Natural killer cell (primary cell): ENCODE data around the gene ZBTB12. TPM values are rescaled to one million over a fixed set of nuclear protein-coding genes. Genes with fewer than 3 reads are reported as not detected.

Experiments
- ATAC-seq, 3 donors: fragments of 150-1000 bp in 2 of 3; fragments of 200-7000 bp in 1 of 3; cut with Tn5 transposase; 1 replicate in 1 of 3; 2 replicates in 2 of 3; pipeline ENCODE4 v1.10.0; 2021; ENCODE audit warnings: mild to moderate bottlenecking in 2 of 3, moderate library complexity in 2 of 3
- DNase-seq, 2 donors: peaks; one replicate each; pipeline versions ENCODE4 v3.0.0 to v3.0.0-alpha.2; 2013 to 2021; ENCODE audit warnings: mixed read lengths in 1 of 2
- H3K27ac ChIP-seq: one replicate; pipeline ENCODE4 v1.5.1; 2013; ENCODE audit warnings: mild to moderate bottlenecking, low read length
- H3K27me3 ChIP-seq: one replicate; pipeline ENCODE4 v1.6.1; 2013; ENCODE audit warnings: low read length; ENCODE audit not compliant: control insufficient read depth, insufficient read depth
- H3K36me3 ChIP-seq: one replicate; pipeline ENCODE4 v1.6.1; 2013; ENCODE audit warnings: low read length; ENCODE audit not compliant: control insufficient read depth, insufficient read depth
- H3K4me1 ChIP-seq: one replicate; pipeline ENCODE4 v1.6.1; 2013; ENCODE audit warnings: low read length; ENCODE audit not compliant: control insufficient read depth, insufficient read depth
- H3K4me3 ChIP-seq: one replicate; pipeline ENCODE4 v1.5.1; 2013; ENCODE audit warnings: low read length
- H3K9me3 ChIP-seq: one replicate; pipeline ENCODE4 v1.6.1; 2013; ENCODE audit warnings: low read length; ENCODE audit not compliant: control insufficient read depth, insufficient read depth
- H3K27ac Mint-ChIP-seq, 2 donors: one replicate each; pipeline ENCODE4 v1.8.0; 2022; ENCODE audit warnings: mild to moderate bottlenecking in 2 of 2, mixed read lengths in 2 of 2, moderate library complexity in 1 of 2
- H3K27me3 Mint-ChIP-seq, 2 donors: one replicate each; pipeline ENCODE4 v1.8.0; 2022; ENCODE audit warnings: low read depth in 2 of 2, mixed read lengths in 2 of 2
- H3K36me3 Mint-ChIP-seq: one replicate; pipeline ENCODE4 v1.8.0; 2022; ENCODE audit warnings: mixed read lengths
- H3K4me1 Mint-ChIP-seq, 2 donors: one replicate each; pipeline ENCODE4 v1.8.0; 2022; ENCODE audit warnings: mixed read lengths in 2 of 2
- H3K4me3 Mint-ChIP-seq: one replicate; pipeline ENCODE4 v1.8.0; 2022; ENCODE audit warnings: mild to moderate bottlenecking, moderate library complexity, mixed read lengths
- H3K9me3 Mint-ChIP-seq, 2 donors: one replicate each; pipeline ENCODE4 v1.8.0; 2022; ENCODE audit warnings: mixed read lengths in 2 of 2
- CTCF ChIP-seq: fragments of 200-600 bp; IDR thresholded peaks from one replicate; pipeline ENCODE4 v1.8.0; 2022; ENCODE audit warnings: antibody characterized with exemption
- WGBS: methylation state at CpG from one replicate; pipeline ENCODE4 v1.1.7; 2013; ENCODE audit warnings: missing lambda C conversion rate; ENCODE audit not compliant: insufficient coverage; 5-methylcytosine and 5-hydroxymethylcytosine counted together
- intact Hi-C: fragments of 100-400 bp; cut with micrococcal nuclease; formaldehyde crosslinking; loops from one replicate; pipeline ENCODE4 v1.14.2; 2022
- total RNA-seq, 4 donors: library from RNA; stranded (reverse); fragments of 120-200 nt in 1 of 4; gene quantifications; one replicate each; pipeline versions ENCODE4 v1.2.3 to v1.2.4, GENCODE V29; 2013 to 2022

The ZBTB12 gene
- total RNA-seq, 3 donors from 2014 or later (not counting 1 experiment from before 2014, with no cell fraction given): 0.54 to 0.77 (median 0.63) TPM

- Mint-ChIP-seq H3K9me3 (no peaks in the 10 kb centered on the region), H3K4me3 (no peak overlapping the region), H3K36me3 (peaks cover 17% of the 10 kb centered on the region), H3K27ac (no peak overlapping the region), H3K27me3 (no peaks in the 10 kb centered on the region), H3K4me1 (peaks cover 0 to 5% of the 10 kb centered on the region in 2 donors)
- Histone ChIP-seq H3K9me3 (no peaks in the 10 kb centered on the region), H3K27me3 (no peaks in the 10 kb centered on the region), H3K4me1 (no peaks in the 10 kb centered on the region), H3K27ac (no peak overlapping the region), H3K4me3 (no peak overlapping the region), H3K36me3 (peaks cover 78% of the 10 kb centered on the region)
- DNase-seq: no peak
- intact Hi-C loops: no loop called here
- no peak for TF ChIP-seq CTCF
- ATAC-seq: no peak
- 98% methylated on average over 22 of the region's 22 CpGs for WGBS
Observed at GRCh38 chr6:31884528-31885035, 17.3 kb downstream of the ZBTB12 start.

GRCh38 chr6:31883676-31884075 lies 18.2 kb downstream of the ZBTB12 start:
- no peak overlapping the region for H3K4me3 ChIP-seq
- TF ChIP-seq CTCF: no peak
- no peaks in the 10 kb centered on the region for H3K4me1 ChIP-seq
- peaks cover 0 to 10% of the 10 kb centered on the region in 2 donors for H3K4me1 Mint-ChIP-seq
- peaks cover 17% of the 10 kb centered on the region for H3K36me3 Mint-ChIP-seq
- intact Hi-C loops: no loop called here
- no peaks in the 10 kb centered on the region for H3K9me3 ChIP-seq
- peaks cover 72% of the 10 kb centered on the region for H3K36me3 ChIP-seq
- H3K27ac Mint-ChIP-seq: no peak overlapping the region
- H3K4me3 Mint-ChIP-seq: no peak overlapping the region
- no peak for DNase-seq
- H3K27me3 Mint-ChIP-seq: no peaks in the 10 kb centered on the region
- 97% methylated on average over 12 of the region's 12 CpGs for WGBS
- H3K27me3 ChIP-seq: no peaks in the 10 kb centered on the region
- H3K27ac ChIP-seq: no peak overlapping the region
- ATAC-seq: no peak
- no peaks in the 10 kb centered on the region for H3K9me3 Mint-ChIP-seq

GRCh38 chr6:31882344-31882743 lies 19.5 kb downstream of the ZBTB12 start:
- no peak for DNase-seq
- TF ChIP-seq CTCF: no peak
- no peak overlapping the region for H3K27ac ChIP-seq
- no peak overlapping the region for H3K27ac Mint-ChIP-seq
- no peaks in the 10 kb centered on the region for H3K27me3 Mint-ChIP-seq
- peaks cover 0 to 10% of the 10 kb centered on the region in 2 donors for H3K4me1 Mint-ChIP-seq
- H3K36me3 ChIP-seq: peaks cover 60% of the 10 kb centered on the region
- ATAC-seq: no peak
- peaks cover 17% of the 10 kb centered on the region for H3K36me3 Mint-ChIP-seq
- H3K4me3 Mint-ChIP-seq: no peak overlapping the region
- no peaks in the 10 kb centered on the region for H3K4me1 ChIP-seq
- H3K9me3 ChIP-seq: no peaks in the 10 kb centered on the region
- 94% methylated on average over 6 of the region's 6 CpGs for WGBS
- H3K4me3 ChIP-seq: no peak overlapping the region
- intact Hi-C loops: no loop called here
- H3K9me3 Mint-ChIP-seq: no peaks in the 10 kb centered on the region
- no peaks in the 10 kb centered on the region for H3K27me3 ChIP-seq
